GM19023 (cell line): ENCODE measurements around the gene PCDHA11.
"Not testable (repeated sequence)": the region's sequence is repeated elsewhere in the genome, so short reads cannot be mapped to it uniquely, and the experiment has no call there.

Experiments used
- ATAC-seq: cut with Tn5 transposase; IDR thresholded peaks from one replicate; pipeline ENCODE4 v1.9.1; 2021; ENCODE audit warnings: mild to moderate bottlenecking, moderate library complexity; ENCODE audit not compliant: unreplicated experiment

Gene PCDHA11

GRCh38 chr5:140868721-140869554 lies at the start of gene PCDHA11:
Gene PCDHA11, plus strand, starts transcription at chr5:140868957. Its CDS starts 147 bp downstream, at chr5:140869104.
- ATAC-seq, result no peak

GRCh38 chr5:140821375-140822280 lies 47.1 kb upstream of the PCDHA11 start, which contains the start of gene PCDHA5:
Gene PCDHA5, plus strand, starts transcription at chr5:140821613.
- no peak for ATAC-seq

- ATAC-seq, result no peak
These were observed 46.5 kb upstream of the PCDHA11 start for GRCh38 chr5:140822281-140822629.

GRCh38 chr5:140822969-140823368 lies 45.8 kb upstream of the PCDHA11 start:
- not testable (repeated sequence) for ATAC-seq

- ATAC-seq, result no peak
These were observed 45.3 kb upstream of the PCDHA11 start for GRCh38 chr5:140823475-140823874.

- no peak for ATAC-seq
These were observed 40.9 kb upstream of the PCDHA11 start, which contains the start of gene PCDHA6 for GRCh38 chr5:140827704-140828361. Gene PCDHA6, plus strand, starts transcription at chr5:140827960. Its CDS starts 132 bp downstream, at chr5:140828092.

GRCh38 chr5:140828362-140828737 lies 40.4 kb upstream of the PCDHA11 start:
- no peak for ATAC-seq

GRCh38 chr5:140829511-140830501 lies 39.0 kb upstream of the PCDHA11 start:
- ATAC-seq, result not testable (repeated sequence)

- ATAC-seq, result no peak
These were observed 34.8 kb upstream of the PCDHA11 start, which contains the start of gene PCDHA7 for GRCh38 chr5:140833993-140834392. Gene PCDHA7, plus strand, starts transcription at chr5:140834269. Its CDS starts 115 bp downstream, at chr5:140834384.

GRCh38 chr5:140834439-140835008 lies 34.2 kb upstream of the PCDHA11 start:
- not testable (repeated sequence) for ATAC-seq

- ATAC-seq, result no peak
These were observed 32.9 kb upstream of the PCDHA11 start for GRCh38 chr5:140835622-140836510.

- no peak for ATAC-seq
These were observed 27.5 kb upstream of the PCDHA11 start, which contains the start of gene PCDHA8 for GRCh38 chr5:140840978-140841962. Gene PCDHA8, plus strand, starts transcription at chr5:140841187. Its CDS starts 135 bp downstream, at chr5:140841322.

GRCh38 chr5:140842798-140843733 lies 25.7 kb upstream of the PCDHA11 start:
- ATAC-seq, result no peak

GRCh38 chr5:140848139-140849102 lies 20.3 kb upstream of the PCDHA11 start, which contains the start of gene PCDHA9:
Gene PCDHA9, plus strand, starts transcription at chr5:140848382. Its CDS starts 114 bp downstream, at chr5:140848496.
- not testable (repeated sequence) for ATAC-seq
